Activated CD8-positive, alpha-beta memory T cell treated with anti-CD3 and anti-CD28 coated beads for 4 hours (primary cell): ENCODE results near the gene BAK1.
"Not testable (repeated sequence)": the region's sequence is repeated elsewhere in the genome, so short reads cannot be mapped to it uniquely, and the experiment has no call there.

Experiments
- DNase-seq, 2 donors: peaks; one replicate each; pipeline ENCODE4 v3.0.0-alpha.2; 2020; ENCODE audit warnings: low read depth in 2 of 2

The BAK1 gene

GRCh38 chr6:33609019-33609418 lies 28.9 kb upstream of the BAK1 start:
- DNase-seq = no peak

GRCh38 chr6:33607784-33608161 lies 27.7 kb upstream of the BAK1 start:
- DNase-seq = no peak

- DNase-seq = no peak
These were observed 27.2 kb upstream of the BAK1 start for GRCh38 chr6:33607126-33607783.

- no peak for DNase-seq
These were observed 26.6 kb upstream of the BAK1 start for GRCh38 chr6:33606642-33607041.

- DNase-seq = no peak
These were observed 25.1 kb upstream of the BAK1 start for GRCh38 chr6:33604941-33605854.

GRCh38 chr6:33602180-33602579 lies 22.1 kb upstream of the BAK1 start:
- DNase-seq = no peak

- DNase-seq = no peak
These were observed 20.7 kb upstream of the BAK1 start for GRCh38 chr6:33600761-33601160.

- no peak for DNase-seq
These were observed 19.4 kb upstream of the BAK1 start for GRCh38 chr6:33599413-33599938.

- no peak for DNase-seq
These were observed 17.7 kb upstream of the BAK1 start for GRCh38 chr6:33597551-33598322.

- DNase-seq = not testable (repeated sequence)
These were observed 16.8 kb upstream of the BAK1 start for GRCh38 chr6:33596894-33597293.

- DNase-seq = no peak
These were observed 15.1 kb upstream of the BAK1 start for GRCh38 chr6:33595001-33595846.

GRCh38 chr6:33593414-33593727 lies 13.3 kb upstream of the BAK1 start:
- DNase-seq = no peak

GRCh38 chr6:33592595-33593413 lies 12.7 kb upstream of the BAK1 start:
- DNase-seq = no peak

- no peak for DNase-seq
These were observed 12.2 kb upstream of the BAK1 start for GRCh38 chr6:33592280-33592594.

GRCh38 chr6:33591424-33592032 lies 11.5 kb upstream of the BAK1 start:
- no peak for DNase-seq

GRCh38 chr6:33590531-33591198 lies 10.6 kb upstream of the BAK1 start:
- no peak for DNase-seq

- no peak for DNase-seq
These were observed 9.9 kb upstream of the BAK1 start for GRCh38 chr6:33589731-33590530.

GRCh38 chr6:33589392-33589730 lies 9.3 kb upstream of the BAK1 start:
- DNase-seq = no peak

GRCh38 chr6:33588894-33589293 lies 8.8 kb upstream of the BAK1 start:
- no peak for DNase-seq
